ENCODE measurements around the gene MACROD2. TPM values are rescaled to one million over a fixed set of nuclear protein-coding genes. Genes with fewer than 3 reads are reported as not detected.

The MACROD2 gene
- total RNA-seq, 4 donors from 2014 or later = 4.0 to 14.1 (median 10.4) TPM

DNA sequence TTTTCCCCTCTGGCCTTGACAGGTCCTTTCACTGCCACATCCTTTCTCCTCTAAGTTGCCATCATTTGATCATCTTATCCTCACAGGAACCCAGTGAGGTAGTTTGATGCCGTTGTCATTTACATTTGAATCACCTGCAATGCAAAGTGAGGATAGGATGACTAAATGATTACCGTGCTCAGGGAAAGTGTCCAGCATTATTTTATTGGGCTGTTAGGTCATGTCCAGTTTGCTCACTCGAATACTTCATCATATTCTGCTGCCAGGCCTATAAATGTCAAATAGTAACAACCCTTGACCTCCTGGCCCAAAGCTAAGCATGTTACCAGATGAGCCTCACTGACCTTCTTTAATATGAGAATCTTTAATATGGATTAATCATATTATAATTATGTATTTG is 1410.8 kb downstream of the MACROD2 start:
- no peak overlapping the region for H3K4me3 ChIP-seq
- H3K36me3 ChIP-seq = no peaks in the 10 kb centered on the region
- H3K9me3 ChIP-seq = peaks cover 0 to 8% (median 0%) of the 10 kb centered on the region in 4 donors
- DNase-seq (ENCODE audit: low spot score in 2 of 2) = no peak
- H3K27ac ChIP-seq = no peak overlapping the region
- no peak for TF ChIP-seq POLR2A (IDR thresholded peaks at IDR 0.05)
- TF ChIP-seq, protein P1, sequence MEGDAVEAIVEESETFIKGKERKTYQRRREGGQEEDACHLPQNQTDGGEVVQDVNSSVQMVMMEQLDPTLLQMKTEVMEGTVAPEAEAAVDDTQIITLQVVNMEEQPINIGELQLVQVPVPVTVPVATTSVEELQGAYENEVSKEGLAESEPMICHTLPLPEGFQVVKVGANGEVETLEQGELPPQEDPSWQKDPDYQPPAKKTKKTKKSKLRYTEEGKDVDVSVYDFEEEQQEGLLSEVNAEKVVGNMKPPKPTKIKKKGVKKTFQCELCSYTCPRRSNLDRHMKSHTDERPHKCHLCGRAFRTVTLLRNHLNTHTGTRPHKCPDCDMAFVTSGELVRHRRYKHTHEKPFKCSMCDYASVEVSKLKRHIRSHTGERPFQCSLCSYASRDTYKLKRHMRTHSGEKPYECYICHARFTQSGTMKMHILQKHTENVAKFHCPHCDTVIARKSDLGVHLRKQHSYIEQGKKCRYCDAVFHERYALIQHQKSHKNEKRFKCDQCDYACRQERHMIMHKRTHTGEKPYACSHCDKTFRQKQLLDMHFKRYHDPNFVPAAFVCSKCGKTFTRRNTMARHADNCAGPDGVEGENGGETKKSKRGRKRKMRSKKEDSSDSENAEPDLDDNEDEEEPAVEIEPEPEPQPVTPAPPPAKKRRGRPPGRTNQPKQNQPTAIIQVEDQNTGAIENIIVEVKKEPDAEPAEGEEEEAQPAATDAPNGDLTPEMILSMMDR (IDR thresholded peaks at IDR 0.05) = no peak
- no peak for TF ChIP-seq EP300 (IDR thresholded peaks at IDR 0.05)
- H3K27me3 ChIP-seq = no peaks in the 10 kb centered on the region
- WGBS, 2 donors = 50 to 65% methylated on average over 3 of the region's 3 CpGs
- no peaks in the 10 kb centered on the region for H3K4me1 ChIP-seq

DNA sequence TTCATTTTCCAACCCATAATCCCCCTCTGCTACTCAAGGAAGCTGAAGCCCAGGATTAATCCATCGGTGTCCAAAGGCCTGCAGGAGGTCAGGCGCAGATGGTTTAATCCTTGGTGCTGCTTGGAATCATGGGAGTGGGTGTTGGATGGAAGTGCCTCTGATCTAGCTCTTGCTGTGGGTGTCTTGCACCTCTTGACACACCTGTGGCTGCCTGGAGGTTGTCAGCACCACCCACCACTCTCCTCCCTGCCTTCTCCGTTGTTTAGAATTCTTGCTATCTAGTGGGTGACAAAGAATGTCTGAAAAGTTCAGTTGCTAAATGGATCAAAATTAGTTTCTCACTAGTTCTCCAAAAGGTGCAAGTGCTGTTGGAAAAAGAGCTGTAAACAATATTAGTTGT is 1416.5 kb downstream of the MACROD2 start:
- TF ChIP-seq, protein P1 (IDR thresholded peaks at IDR 0.05) = no peak
- TF ChIP-seq EP300 (IDR thresholded peaks at IDR 0.05) (no peak), POLR2A (IDR thresholded peaks at IDR 0.05) (no peak)

DNA sequence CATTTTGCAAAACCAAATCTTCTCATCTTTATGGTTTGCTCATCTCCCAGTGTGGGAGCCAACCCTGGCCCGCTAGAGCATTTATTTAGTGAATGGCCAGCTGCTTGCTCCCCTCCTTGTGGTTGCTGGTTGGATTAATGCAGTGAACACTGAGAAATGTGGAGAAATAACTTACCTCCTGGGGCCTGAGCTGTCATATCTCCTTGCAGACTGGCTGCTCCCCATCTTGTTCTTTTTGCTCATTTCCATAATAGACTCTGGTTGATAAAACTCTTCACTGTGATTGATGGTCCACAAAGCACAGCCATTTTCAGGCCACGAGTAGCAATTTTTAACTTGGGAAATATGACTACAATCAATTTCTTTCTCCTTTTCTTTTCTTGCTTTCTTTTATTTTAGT is 1420.6 kb downstream of the MACROD2 start:
- no peaks in the 10 kb centered on the region for H3K27me3 ChIP-seq
- H3K27ac ChIP-seq = no peak overlapping the region
- no peak for DNase-seq (ENCODE audit: low spot score in 2 of 2)
- no peaks in the 10 kb centered on the region for H3K9me3 ChIP-seq
- H3K4me1 ChIP-seq = no peaks in the 10 kb centered on the region
- no peaks in the 10 kb centered on the region for H3K36me3 ChIP-seq
- 85 to 92% methylated on average over 2 of the region's 2 CpGs for WGBS, 2 donors
- H3K4me3 ChIP-seq = no peak overlapping the region
- TF ChIP-seq EP300 (IDR thresholded peaks at IDR 0.05) (no peak), POLR2A (IDR thresholded peaks at IDR 0.05) (no peak)

More for the DNA sequence above, 1416.5 kb downstream of the MACROD2 start:
- Histone ChIP-seq H3K4me3 (no peak overlapping the region), H3K36me3 (no peaks in the 10 kb centered on the region), H3K27ac (no peak overlapping the region), H3K9me3 (no peaks in the 10 kb centered on the region), H3K4me1 (no peaks in the 10 kb centered on the region), H3K27me3 (no peaks in the 10 kb centered on the region)
- no peak for DNase-seq (ENCODE audit: low spot score in 2 of 2)
- 75 to 95% methylated on average over 3 of the region's 3 CpGs for WGBS, 2 donors

DNA sequence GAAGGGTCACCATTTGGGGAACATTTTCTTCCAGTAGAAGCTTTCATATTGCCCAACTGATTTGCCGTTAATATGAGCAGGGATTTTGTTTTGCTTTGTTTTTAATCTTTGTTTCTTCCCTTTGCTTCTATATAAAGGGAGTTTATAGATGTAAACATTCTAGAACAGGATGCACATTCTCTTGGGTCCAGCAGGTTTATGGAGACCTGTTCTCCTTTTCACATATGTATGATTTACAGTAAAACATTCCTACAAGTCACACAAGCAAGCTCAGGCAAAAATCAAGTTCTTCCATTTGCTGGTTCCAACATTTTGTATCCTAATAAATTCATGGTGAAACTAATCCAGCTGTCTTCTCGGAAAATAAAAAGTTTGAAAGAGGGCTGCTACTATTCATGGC is 1424.5 kb downstream of the MACROD2 start:
- TF ChIP-seq POLR2A (IDR thresholded peaks at IDR 0.05) (no peak), EP300 (IDR thresholded peaks at IDR 0.05) (no peak)
- TF ChIP-seq, protein P1 (IDR thresholded peaks at IDR 0.05) = no peak
- peaks cover 0 to 5% (median 0%) of the 10 kb centered on the region in 4 donors for H3K9me3 ChIP-seq
- H3K27ac ChIP-seq = no peak overlapping the region
- no peak for DNase-seq (ENCODE audit: low spot score in 2 of 2)
- H3K36me3 ChIP-seq = no peaks in the 10 kb centered on the region
- WGBS, 2 donors = 91 to 94% methylated on average over 2 of the region's 2 CpGs
- H3K27me3 ChIP-seq = no peaks in the 10 kb centered on the region
- H3K4me3 ChIP-seq = no peak overlapping the region
- H3K4me1 ChIP-seq = no peaks in the 10 kb centered on the region

DNA sequence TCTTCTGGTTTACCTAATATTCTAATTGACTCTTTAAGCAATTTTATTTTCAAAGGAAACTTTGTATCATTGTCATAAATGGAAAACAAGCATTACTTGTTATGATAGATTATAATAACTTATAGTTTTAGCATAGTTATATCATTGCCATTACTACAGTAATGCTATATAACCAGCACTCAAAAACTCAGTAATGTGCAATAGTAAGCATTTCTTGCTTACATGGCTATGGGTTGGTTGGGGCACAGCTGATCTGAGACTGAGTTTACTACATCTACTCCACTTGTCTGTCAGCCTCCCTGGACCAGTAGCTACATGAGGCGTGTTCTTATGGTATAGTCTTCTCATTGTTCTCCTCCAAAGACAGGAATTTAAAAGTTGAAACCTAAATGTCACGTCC is 1427.7 kb downstream of the MACROD2 start:
- H3K27ac ChIP-seq = no peak overlapping the region
- DNase-seq (ENCODE audit: low spot score in 2 of 2) = no peak
- H3K4me3 ChIP-seq = no peak overlapping the region
- H3K27me3 ChIP-seq = no peaks in the 10 kb centered on the region
- WGBS, 2 donors = 69 to 77% methylated on average over 2 of the region's 2 CpGs
- peaks cover 0 to 7% (median 0%) of the 10 kb centered on the region in 4 donors for H3K9me3 ChIP-seq
- H3K36me3 ChIP-seq = no peaks in the 10 kb centered on the region
- no peaks in the 10 kb centered on the region for H3K4me1 ChIP-seq
- no peak for TF ChIP-seq EP300 (IDR thresholded peaks at IDR 0.05)
- TF ChIP-seq POLR2A (IDR thresholded peaks at IDR 0.05) = no peak
- TF ChIP-seq, protein P1 (IDR thresholded peaks at IDR 0.05) = no peak

DNA sequence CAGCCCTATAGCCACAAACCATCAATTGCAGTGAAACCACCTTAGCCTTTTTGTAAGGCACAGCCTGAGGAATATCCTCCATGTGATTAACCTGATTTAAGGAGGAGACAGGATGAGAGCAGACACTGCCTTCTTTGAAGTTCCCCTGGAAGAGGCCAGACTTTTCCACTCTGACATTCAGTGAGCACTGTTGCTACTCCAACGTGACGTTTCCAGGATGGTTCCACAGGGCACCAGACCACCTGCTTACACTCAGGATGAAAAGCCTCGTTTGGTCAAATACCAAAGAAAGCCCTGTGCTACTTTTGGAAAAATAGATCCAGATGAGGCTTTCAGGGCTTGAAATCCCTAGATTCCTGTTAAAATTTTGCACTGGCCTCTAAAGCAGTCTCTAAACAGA is 1444.2 kb downstream of the MACROD2 start:
- 29 to 34% methylated on average over 3 of the region's 3 CpGs for WGBS, 2 donors
- no peak overlapping the region for H3K4me3 ChIP-seq
- H3K9me3 ChIP-seq = no peaks in the 10 kb centered on the region
- TF ChIP-seq, protein P1 (IDR thresholded peaks at IDR 0.05) = no peak
- TF ChIP-seq EP300 (IDR thresholded peaks at IDR 0.05) (no peak), POLR2A (IDR thresholded peaks at IDR 0.05) (no peak)
- no peak for DNase-seq (ENCODE audit: low spot score in 2 of 2)
- peaks cover 0 to 9% (median 0%) of the 10 kb centered on the region in 4 donors for H3K4me1 ChIP-seq
- no peaks in the 10 kb centered on the region for H3K36me3 ChIP-seq
- no peak overlapping the region for H3K27ac ChIP-seq
- H3K27me3 ChIP-seq = no peaks in the 10 kb centered on the region

All from tibial nerve (tissue), 4 donors.